K562 (cell line): ENCODE results near the gene ZNF429. TPM values are rescaled to one million over a fixed set of nuclear protein-coding genes. Genes with fewer than 3 reads are reported as not detected.

Experiments
- ATAC-seq: fragments of 200-7000 bp; cut with Tn5 transposase; 3 replicates; pipeline ENCODE4 v1.9.1; 2020; ENCODE audit warnings: moderate library complexity
- Bru-seq: library from RNA; stranded (reverse); fragments of 400-500 nt; gene quantifications from one replicate; lab custom pipeline; 2021; lab: Mats Ljungman, UMichigan
- BruChase-seq, 2 experiments: library from RNA; stranded (reverse); fragments of 400-500 nt; gene quantifications; one replicate each; lab custom pipeline; 2021; lab: Mats Ljungman, UMichigan
- BruUV-seq: library from RNA; stranded (reverse); fragments of 400-500 nt; replicated peaks from 2 replicates; lab custom pipeline; 2021; lab: Mats Ljungman, UMichigan
- CTCF ChIA-PET: fragments of 300-600 bp; formaldehyde crosslinking; extraction: SDS; loops from one replicate; lab custom pipeline; 2021; ENCODE audit warnings: low intra/inter-chr PET ratio; lab: Yijun Ruan, JAX
- POLR2A ChIA-PET: fragments of 300-600, 350-650 bp; sonication (Branson Sonifier 250); formaldehyde crosslinking; extraction: SDS; loops from one replicate; lab custom pipeline; 2021; ENCODE audit warnings: antibody characterized with exemption, inconsistent platforms; lab: Yijun Ruan, JAX
- DNase-seq, 4 experiments: peaks; one replicate each; pipeline versions ENCODE4 v3.0.0 to v3.0.0-alpha.2; 2011 to 2018; ENCODE audit warnings: low spot score in 3 of 4, mixed read lengths in 3 of 4; ENCODE audit errors: extremely low read depth in 1 of 4
- FAIRE-seq: peaks from 2 replicates; lab custom pipeline; 2011; peaks lifted over from hg19 to GRCh38; lab: Jason Lieb, UNC
- H2AFZ ChIP-seq: 2 replicates; pipeline ENCODE4 v1.6.0; 2011; ENCODE audit warnings: low read depth, low read length, control low read depth, inconsistent platforms
- H3K27ac ChIP-seq: fragments of 200-600 bp; 3 replicates; pipeline ENCODE4 v1.8.0; 2011; ENCODE audit warnings: low read depth, mild to moderate bottlenecking, control low read depth, inconsistent platforms, low read length, moderate library complexity, mixed read lengths; ENCODE audit errors: extremely low read depth
- H3K27me3 ChIP-seq, 2 experiments: fragments of 300-600 bp in 1 of 2; 2 replicates in 1 of 2; 3 replicates in 1 of 2; pipeline versions ENCODE4 v1.6.0 to v1.8.0; 2011; ENCODE audit warnings: inconsistent platforms in 2 of 2, low read length in 2 of 2, mild to moderate bottlenecking in 1 of 2, mixed read lengths in 1 of 2, moderate library complexity in 1 of 2; ENCODE audit not compliant: control insufficient read depth in 2 of 2, insufficient read depth in 2 of 2
- H3K36me3 ChIP-seq: fragments of 300-600 bp; 3 replicates; pipeline ENCODE4 v1.8.0; 2011; ENCODE audit warnings: mild to moderate bottlenecking, low read length, inconsistent platforms; ENCODE audit not compliant: control insufficient read depth, insufficient read depth
- H3K4me1 ChIP-seq, 2 experiments: fragments of 200-600 bp in 1 of 2; replicated peaks in 1 of 2; 2 replicates in 1 of 2; 3 replicates in 1 of 2; pipeline versions ENCODE4 v1.5.1 to v1.8.0; 2011; ENCODE audit warnings: inconsistent platforms in 2 of 2, low read length in 2 of 2, mild to moderate bottlenecking in 1 of 2, mixed read lengths in 1 of 2, moderate library complexity in 1 of 2; ENCODE audit not compliant: control insufficient read depth in 2 of 2, insufficient read depth in 2 of 2
- H3K4me2 ChIP-seq: 2 replicates; pipeline ENCODE4 v1.6.1; 2011; ENCODE audit warnings: low read length, control low read depth, inconsistent platforms, mixed read lengths; ENCODE audit not compliant: insufficient read depth
- H3K4me3 ChIP-seq: fragments of 200-600 bp; sonication (generic), shearing (Covaris generic); 2 replicates; pipeline ENCODE4 v1.5.1; 2016; ENCODE audit warnings: control low read depth, inconsistent platforms
- H3K79me2 ChIP-seq: fragments of 200-600 bp; 3 replicates; pipeline ENCODE4 v1.8.0; 2011; ENCODE audit warnings: low read length, inconsistent platforms; ENCODE audit not compliant: control insufficient read depth, insufficient read depth
- H3K9ac ChIP-seq, 2 experiments: 2 replicates each; pipeline versions ENCODE4 v1.6.0 to v1.6.1; 2011; ENCODE audit warnings: low read depth in 2 of 2, low read length in 2 of 2, control low read depth in 1 of 2, inconsistent platforms in 1 of 2, mild to moderate bottlenecking in 1 of 2, mixed read lengths in 1 of 2; ENCODE audit not compliant: insufficient read depth in 1 of 2
- H3K9me1 ChIP-seq: one replicate; pipeline ENCODE4 v1.6.0; 2011; ENCODE audit warnings: inconsistent platforms, mild to moderate bottlenecking, low read length, moderate library complexity; ENCODE audit not compliant: control insufficient read depth, insufficient read depth
- H3K9me3 ChIP-seq: replicated peaks from 2 replicates; pipeline ENCODE4 v1.5.1; 2011; ENCODE audit warnings: low read depth, low read length, inconsistent platforms; ENCODE audit not compliant: control insufficient read depth, insufficient read depth
- H4K20me1 ChIP-seq: replicated peaks from 2 replicates; pipeline ENCODE4 v1.6.1; 2011; ENCODE audit warnings: low read length, inconsistent platforms, mixed read lengths; ENCODE audit not compliant: control insufficient read depth, insufficient read depth
- HDAC6 ChIP-seq: IDR thresholded peaks from 2 replicates; pipeline ENCODE4 v1.6.1; 2012; ENCODE audit warnings: low read depth, mild to moderate bottlenecking, control low read depth, inconsistent platforms, low read length, moderate library complexity
- RCOR1 ChIP-seq, 2 experiments: IDR thresholded peaks; 2 replicates each; pipeline ENCODE4 v1.6.1; 2012; ENCODE audit warnings: low read depth in 2 of 2, low read length in 2 of 2, borderline replicate concordance in 1 of 2, improper control_type of control experiment in 1 of 2
- ZNF695 ChIP-seq: fragments of 450-650 bp; formaldehyde crosslinking; IDR thresholded peaks from 2 replicates; pipeline ENCODE4 v1.4.0; 2020; ENCODE audit warnings: mild to moderate bottlenecking, moderate library complexity
- WGBS: fragments of 100-300 bp; shearing (Covaris generic); methylation state at CpG from one replicate; pipeline ENCODE4 v1.1.6; 2016; ENCODE audit warnings: low coverage, mixed read lengths; ENCODE audit not compliant: insufficient coverage; ENCODE audit errors: missing lambda C conversion rate; 5-methylcytosine and 5-hydroxymethylcytosine counted together
- in situ Hi-C: fragments of 300-500 bp; cut with MboI; formaldehyde crosslinking; loops from 4 replicates; pipeline ENCODE4 v1.15.0; 2018; ENCODE audit warnings: inconsistent platforms, mixed read lengths
- intact Hi-C: fragments of 100-400 bp; cut with micrococcal nuclease; formaldehyde crosslinking; loops from 2 replicates; pipeline ENCODE4 v1.14.2; 2022
- long read RNA-seq, 3 experiments: library from polyadenylated mRNA in 2 of 3; library from RNA in 1 of 3; unstranded in 2 of 3; stranded (forward) in 1 of 3; transcript quantifications; one replicate each; pipeline ENCODE4 v2.0.0, GENCODE V29; 2019 to 2022
- polyA minus RNA-seq, 3 experiments: library from RNA; depleted of rRNA, polyadenylated mRNA; stranded (reverse); fragments of >200 nt; gene quantifications; 2 replicates each; pipeline ENCODE4 v1.2.3, GENCODE V29; 2011
- polyA plus RNA-seq, 8 experiments: library from polyadenylated mRNA; depleted of rRNA in 4 of 8; stranded (reverse) in 5 of 8; unstranded in 3 of 8; fragments of >200 nt; fragmentation: Nextera tagmentation in 2 of 8; fragmentation: Illumina TruSeq in 1 of 8; extraction: Ambion mirVana in 2 of 8; extraction: Trizol in 1 of 8; gene quantifications; 2 replicates each; pipeline versions ENCODE4 v1.2.1 to v1.2.3, GENCODE V29; 2011 to 2014; ENCODE audit warnings: inconsistent platforms in 1 of 8, missing spikeins in 1 of 8
- total RNA-seq, 7 experiments: library from RNA; depleted of rRNA in 6 of 7; stranded (reverse); fragments of >200 nt in 6 of 7; fragmentation: Illumina TruSeq in 2 of 7; extraction: Trizol in 2 of 7; gene quantifications; 2 replicates each; pipeline versions ENCODE4 v1.2.1 to v1.2.3, GENCODE V29; 2011 to 2021; ENCODE audit warnings: low replicate concordance in 1 of 7
- TF ChIP-seq, protein P1 (sequence below): sonication (generic); formaldehyde crosslinking; IDR thresholded peaks from 2 replicates; pipeline ENCODE4 v1.8.0; 2022; ENCODE audit warnings: mild to moderate bottlenecking, missing genetic modification reagents
- TF ChIP-seq, protein P2 (sequence below): conservative IDR thresholded peaks from 2 replicates; pipeline ENCODE4 v1.6.1; 2011; ENCODE audit warnings: low read depth, mild to moderate bottlenecking, low read length; ENCODE audit not compliant: control insufficient read depth
- TF ChIP-seq, protein P3 (sequence below): sonication (generic); IDR thresholded peaks from 2 replicates; pipeline ENCODE4 v1.6.1; 2016

ZNF429 gene
- 24.0 and 29.1 TPM in 2 replicates for total RNA-seq (2011; cell fraction: chromatin; rRNA removed; ENCODE audit: low replicate concordance)
- 29.0 and 42.2 TPM in 2 replicates for total RNA-seq (2011; cell fraction: nucleolus; rRNA removed)
- total RNA-seq (2011; cell fraction: nucleoplasm; rRNA removed) = 33.7 and 35.3 TPM in 2 replicates
- 10.5 and 11.4 TPM in 2 replicates for total RNA-seq (2014; rRNA removed)
- 15.1 and 18.1 TPM in 2 replicates for total RNA-seq (2014; rRNA removed; fragmentation: Illumina TruSeq; extraction: Trizol)
- total RNA-seq (2015; rRNA removed; fragmentation: Illumina TruSeq; extraction: Trizol) = 16.3 and 16.6 TPM in 2 replicates
- total RNA-seq (2021) = 11.4 and 12.3 TPM in 2 replicates
- 13.8 and 17.1 TPM in 2 replicates for polyA plus RNA-seq (2011; rRNA removed)
- polyA plus RNA-seq (2011; cell fraction: cytosol; rRNA removed) = 21.8 and 24.0 TPM in 2 replicates
- polyA plus RNA-seq (2011; cell fraction: nucleus; rRNA removed) = 15.4 and 17.2 TPM in 2 replicates
- polyA plus RNA-seq (2012) = 9.6 and 15.7 TPM in 2 replicates
- polyA plus RNA-seq (2014; fragmentation: Illumina TruSeq; extraction: Trizol) = 17.1 and 18.4 TPM in 2 replicates
- polyA plus RNA-seq (2014; fragmentation: Nextera tagmentation; extraction: Ambion mirVana) = 10 to 100 TPM; 16.5 to 24.5 TPM
- 14.9 and 21.2 TPM in 2 replicates for polyA plus RNA-seq (2014; rRNA removed)
- polyA minus RNA-seq (2011; rRNA and poly(A)+ RNA removed) = 16.3 and 26.6 TPM in 2 replicates
- 8.4 and 13.1 TPM in 2 replicates for polyA minus RNA-seq (2011; cell fraction: cytosol; rRNA and poly(A)+ RNA removed)
- 18.8 and 34.4 TPM in 2 replicates for polyA minus RNA-seq (2011; cell fraction: nucleus; rRNA and poly(A)+ RNA removed)
- percentile 66 among the genes with signal in this experiment for Bru-seq, nascent RNA
- BruChase-seq, experiment 1, labeled RNA remaining after a 2-hour chase = percentile 77 among the genes with signal in this experiment
- BruChase-seq, experiment 2, labeled RNA remaining after a 6-hour chase = percentile 73 among the genes with signal in this experiment
- long read RNA-seq, experiment 1, partial matches to known transcripts = 3 of 56 reads
- long read RNA-seq, experiment 1, other reads (novel, unspliced or antisense) = 49 of 56 reads
- long read RNA-seq, experiment 2, partial matches to known transcripts = 0 of 5 reads
- long read RNA-seq, experiment 2, other reads (novel, unspliced or antisense) = 5 of 5 reads
- long read RNA-seq, experiment 3, partial matches to known transcripts = 0 of 7 reads
- long read RNA-seq, experiment 3, other reads (novel, unspliced or antisense) = 4 of 7 reads

DNA sequence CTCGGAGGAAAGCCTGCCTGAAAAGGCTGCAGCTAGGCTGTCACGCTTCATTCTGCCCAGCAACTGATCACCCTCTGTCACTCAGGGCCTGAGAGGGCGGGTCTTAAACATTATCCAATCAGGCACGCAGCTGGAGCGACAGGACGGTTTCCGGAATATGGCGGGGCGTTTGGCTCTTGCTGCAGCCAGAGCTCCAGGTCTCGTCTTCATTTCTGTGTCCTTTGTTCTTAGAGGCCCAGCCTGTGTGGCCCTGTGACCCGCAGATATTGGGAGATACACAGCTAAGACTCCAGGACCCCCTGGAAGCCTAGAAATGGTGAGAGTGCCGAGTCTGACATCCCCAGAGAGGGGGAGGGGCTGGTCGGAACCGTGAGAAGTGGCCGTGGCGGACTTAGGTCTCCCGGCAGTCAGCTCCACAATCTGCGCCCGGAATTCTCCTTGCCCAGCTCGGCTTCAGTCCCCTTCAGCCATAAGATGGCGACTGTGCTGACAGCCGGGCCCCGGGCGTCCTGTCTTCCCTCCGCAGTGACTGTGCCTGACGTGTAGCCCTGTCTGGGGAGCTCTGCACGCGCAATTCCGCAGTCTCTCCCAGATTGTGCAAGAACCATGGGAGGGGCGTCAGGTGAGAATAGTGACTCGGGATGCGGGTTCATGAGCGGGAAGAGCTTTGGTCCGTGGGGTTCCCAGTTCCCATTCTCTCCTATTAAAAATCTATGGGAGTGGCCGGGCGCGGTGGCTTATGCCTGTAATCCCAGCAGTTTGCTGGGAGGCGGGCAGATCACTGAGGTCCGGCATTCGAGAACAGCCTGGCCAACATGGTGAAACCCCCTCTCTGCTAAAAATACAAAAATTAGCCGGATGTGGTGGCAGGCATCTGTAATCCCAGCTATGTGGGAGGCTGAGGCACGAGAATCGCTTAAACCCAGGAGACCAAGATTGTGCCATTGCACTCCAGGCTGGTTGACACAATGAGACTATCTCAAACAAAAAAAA, at the start of gene ZNF429:
Gene ZNF429 (plus strand): TSS at position 144 of the 993 bp plus-strand sequence. CDS start 170 bp downstream, at position 314.
- Histone ChIP-seq H3K27ac (peak within 1 kb of the TSS; percentile 96), H3K4me3 (peak within 1 kb of the TSS; percentile 76), H3K9me1 (no peaks in the 10 kb centered on the region), H3K27me3 (no peaks in the 10 kb centered on the region), H2AFZ (peak within 1 kb of the TSS; percentile 99), H3K4me2 (peak within 1 kb of the TSS; percentile 91), H3K9me3 (0 out of 2 replicates have a peak, but pooled peaks cover 6% of the 10 kb centered on the region), H3K79me2 (peaks cover 37% of the 10 kb centered on the region), H3K9ac (peak within 1 kb of the TSS; percentile 93 to 98), H4K20me1 (no peaks in the 10 kb centered on the region), H3K4me1 (peaks cover 9 to 17% of the 10 kb centered on the region in 2 experiments; a peak in 3 of 5 replicates), H3K36me3 (peaks cover 11% of the 10 kb centered on the region; the same call in 2 of the 3 replicates)
- TSS peak; percentile 71 for BruUV-seq
- in situ Hi-C loops = no loop called here
- FAIRE-seq = peak; percentile 97
- ATAC-seq = peak; percentile 99
- under 1% methylated on average over 40 of the region's 43 CpGs for WGBS
- ChIA-PET POLR2A (interaction anchor here (0.6 to 1.9 kb wide), 12 partner anchors 11 to 506 kb away, joined by 3 to 9 read pairs (median 4); partner anchors contain the start of genes ZNF493 and ZNF708), CTCF (no interaction called here)
- peak; percentile 83 to 96 (median 89) for DNase-seq
- intact Hi-C loops = loop anchor here (2.0 to 5.0 kb wide), 3 partner anchors 97 to 192 kb away; no protein-coding TSS in a partner anchor
- TF ChIP-seq, protein P1, sequence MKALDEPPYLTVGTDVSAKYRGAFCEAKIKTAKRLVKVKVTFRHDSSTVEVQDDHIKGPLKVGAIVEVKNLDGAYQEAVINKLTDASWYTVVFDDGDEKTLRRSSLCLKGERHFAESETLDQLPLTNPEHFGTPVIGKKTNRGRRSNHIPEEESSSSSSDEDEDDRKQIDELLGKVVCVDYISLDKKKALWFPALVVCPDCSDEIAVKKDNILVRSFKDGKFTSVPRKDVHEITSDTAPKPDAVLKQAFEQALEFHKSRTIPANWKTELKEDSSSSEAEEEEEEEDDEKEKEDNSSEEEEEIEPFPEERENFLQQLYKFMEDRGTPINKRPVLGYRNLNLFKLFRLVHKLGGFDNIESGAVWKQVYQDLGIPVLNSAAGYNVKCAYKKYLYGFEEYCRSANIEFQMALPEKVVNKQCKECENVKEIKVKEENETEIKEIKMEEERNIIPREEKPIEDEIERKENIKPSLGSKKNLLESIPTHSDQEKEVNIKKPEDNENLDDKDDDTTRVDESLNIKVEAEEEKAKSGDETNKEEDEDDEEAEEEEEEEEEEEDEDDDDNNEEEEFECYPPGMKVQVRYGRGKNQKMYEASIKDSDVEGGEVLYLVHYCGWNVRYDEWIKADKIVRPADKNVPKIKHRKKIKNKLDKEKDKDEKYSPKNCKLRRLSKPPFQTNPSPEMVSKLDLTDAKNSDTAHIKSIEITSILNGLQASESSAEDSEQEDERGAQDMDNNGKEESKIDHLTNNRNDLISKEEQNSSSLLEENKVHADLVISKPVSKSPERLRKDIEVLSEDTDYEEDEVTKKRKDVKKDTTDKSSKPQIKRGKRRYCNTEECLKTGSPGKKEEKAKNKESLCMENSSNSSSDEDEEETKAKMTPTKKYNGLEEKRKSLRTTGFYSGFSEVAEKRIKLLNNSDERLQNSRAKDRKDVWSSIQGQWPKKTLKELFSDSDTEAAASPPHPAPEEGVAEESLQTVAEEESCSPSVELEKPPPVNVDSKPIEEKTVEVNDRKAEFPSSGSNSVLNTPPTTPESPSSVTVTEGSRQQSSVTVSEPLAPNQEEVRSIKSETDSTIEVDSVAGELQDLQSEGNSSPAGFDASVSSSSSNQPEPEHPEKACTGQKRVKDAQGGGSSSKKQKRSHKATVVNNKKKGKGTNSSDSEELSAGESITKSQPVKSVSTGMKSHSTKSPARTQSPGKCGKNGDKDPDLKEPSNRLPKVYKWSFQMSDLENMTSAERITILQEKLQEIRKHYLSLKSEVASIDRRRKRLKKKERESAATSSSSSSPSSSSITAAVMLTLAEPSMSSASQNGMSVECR (CRISPR knock-in tag) = peak; percentile 80; the same call in 1 of the 2 replicates
- TF ChIP-seq, protein P2, sequence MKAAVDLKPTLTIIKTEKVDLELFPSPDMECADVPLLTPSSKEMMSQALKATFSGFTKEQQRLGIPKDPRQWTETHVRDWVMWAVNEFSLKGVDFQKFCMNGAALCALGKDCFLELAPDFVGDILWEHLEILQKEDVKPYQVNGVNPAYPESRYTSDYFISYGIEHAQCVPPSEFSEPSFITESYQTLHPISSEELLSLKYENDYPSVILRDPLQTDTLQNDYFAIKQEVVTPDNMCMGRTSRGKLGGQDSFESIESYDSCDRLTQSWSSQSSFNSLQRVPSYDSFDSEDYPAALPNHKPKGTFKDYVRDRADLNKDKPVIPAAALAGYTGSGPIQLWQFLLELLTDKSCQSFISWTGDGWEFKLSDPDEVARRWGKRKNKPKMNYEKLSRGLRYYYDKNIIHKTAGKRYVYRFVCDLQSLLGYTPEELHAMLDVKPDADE = 0 out of 2 replicates have a peak, but pooled peaks have one; percentile 42
- TF ChIP-seq, protein P3, sequence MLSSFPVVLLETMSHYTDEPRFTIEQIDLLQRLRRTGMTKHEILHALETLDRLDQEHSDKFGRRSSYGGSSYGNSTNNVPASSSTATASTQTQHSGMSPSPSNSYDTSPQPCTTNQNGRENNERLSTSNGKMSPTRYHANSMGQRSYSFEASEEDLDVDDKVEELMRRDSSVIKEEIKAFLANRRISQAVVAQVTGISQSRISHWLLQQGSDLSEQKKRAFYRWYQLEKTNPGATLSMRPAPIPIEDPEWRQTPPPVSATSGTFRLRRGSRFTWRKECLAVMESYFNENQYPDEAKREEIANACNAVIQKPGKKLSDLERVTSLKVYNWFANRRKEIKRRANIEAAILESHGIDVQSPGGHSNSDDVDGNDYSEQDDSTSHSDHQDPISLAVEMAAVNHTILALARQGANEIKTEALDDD = no peak
- TF ChIP-seq RCOR1 (IDR thresholded peaks at IDR 0.05; ENCODE audit: borderline replicate concordance in 1 of 2, low read depth in 2 of 2, low read length in 2 of 2) (peak in 1 of 2 experiments; percentile 1; a peak in 1 of 4 replicates), HDAC6 (no peak), ZNF695 (no peak)
